OCI-LY7 (cell line): Measurements from ENCODE around the gene ZBTB20. TPM values are rescaled to one million over a fixed set of nuclear protein-coding genes. Genes with fewer than 3 reads are reported as not detected.

ENCODE experiments used
- BruUV-seq: library from RNA; stranded (reverse); fragments of 400-500 nt; replicated peaks from 2 replicates; lab custom pipeline; 2021; lab: Mats Ljungman, UMichigan
- CTCF ChIA-PET: fragments of 300-600 bp; sonication (Branson Sonifier 250); formaldehyde crosslinking; loops from one replicate; lab custom pipeline; 2022; ENCODE audit warnings: antibody characterized with exemption; ENCODE audit not compliant: unreplicated experiment; lab: Charles Lee
- POLR2A ChIA-PET: fragments of 300-600 bp; sonication (Branson Sonifier 250); formaldehyde crosslinking; loops from one replicate; lab custom pipeline; 2022; ENCODE audit warnings: antibody characterized with exemption; lab: Charles Lee
- DNase-seq: peaks from one replicate; pipeline ENCODE4 v3.0.0-alpha.2; 2015; ENCODE audit warnings: low spot score
- H2AFZ ChIP-seq: fragments of 200-600 bp; sonication (generic), shearing (Covaris generic); 2 replicates; pipeline ENCODE4 v1.6.1; 2014; ENCODE audit warnings: mild to moderate bottlenecking, antibody characterized with exemption, low read length, moderate library complexity
- H3K27ac ChIP-seq: fragments of 200-600 bp; sonication (generic); 2 replicates; pipeline ENCODE4 v1.5.1; 2014; ENCODE audit warnings: mixed run types, low read depth, mild to moderate bottlenecking, moderate library complexity, low read length, inconsistent platforms; ENCODE audit not compliant: poor library complexity, severe bottlenecking
- H3K36me3 ChIP-seq: fragments of 200-600 bp; sonication (generic); 2 replicates; pipeline ENCODE4 v1.6.1; 2014; ENCODE audit warnings: mild to moderate bottlenecking, antibody characterized with exemption, low read length, moderate library complexity, mixed read lengths; ENCODE audit not compliant: insufficient read depth
- H3K4me1 ChIP-seq: fragments of 200-600 bp; sonication (generic); 2 replicates; pipeline ENCODE4 v1.5.1; 2014; ENCODE audit warnings: mild to moderate bottlenecking, low read length; ENCODE audit not compliant: insufficient read depth, poor library complexity, severe bottlenecking
- H3K4me2 ChIP-seq: fragments of 200-600 bp; sonication (generic); 2 replicates; pipeline ENCODE4 v1.6.1; 2014; ENCODE audit warnings: mild to moderate bottlenecking, low read length
- H3K4me3 ChIP-seq: fragments of 200-600 bp; sonication (generic); 2 replicates; pipeline ENCODE4 v1.5.1; 2014; ENCODE audit warnings: mild to moderate bottlenecking, low read depth, low read length; ENCODE audit not compliant: poor library complexity, severe bottlenecking
- H3K79me2 ChIP-seq: fragments of 200-600 bp; sonication (generic); 2 replicates; pipeline ENCODE4 v1.6.1; 2016; ENCODE audit warnings: low read depth, mild to moderate bottlenecking, low read length, moderate library complexity, mixed read lengths; ENCODE audit not compliant: insufficient read depth
- H3K9me2 ChIP-seq: fragments of 200-600 bp; sonication (generic); 2 replicates; pipeline ENCODE4 v1.6.1; 2016; ENCODE audit warnings: mild to moderate bottlenecking, low read length, mixed read lengths; ENCODE audit not compliant: insufficient read depth
- H3K9me3 ChIP-seq: fragments of 200-600 bp; sonication (generic); 2 replicates; pipeline ENCODE4 v1.6.1; 2014; ENCODE audit warnings: mild to moderate bottlenecking, mixed run types, low read length, mixed read lengths
- H4K20me1 ChIP-seq: fragments of 200-600 bp; sonication (generic); 2 replicates; pipeline ENCODE4 v1.6.1; 2014; ENCODE audit warnings: mild to moderate bottlenecking, antibody characterized with exemption, low read length, moderate library complexity, mixed read lengths; ENCODE audit not compliant: insufficient read depth
- EZH2phosphoT487 ChIP-seq: fragments of 200-600 bp; sonication (generic); IDR thresholded peaks from 2 replicates; pipeline ENCODE4 v1.6.1; 2018; ENCODE audit warnings: low read depth, borderline replicate concordance, mild to moderate bottlenecking, mixed run types, antibody characterized with exemption, low read length, moderate library complexity, mixed read lengths
- intact Hi-C: fragments of 100-400 bp; cut with micrococcal nuclease; formaldehyde crosslinking; loops from one replicate; pipeline ENCODE4 v1.10.0; 2022; ENCODE audit not compliant: unreplicated experiment
- total RNA-seq, 2 experiments: library from RNA; depleted of rRNA in 1 of 2; stranded (reverse); fragments of >200 nt in 1 of 2; shearing (Covaris generic) in 1 of 2; gene quantifications; 2 replicates each; pipeline ENCODE4 v1.2.3, GENCODE V29; 2014 to 2022
- TF ChIP-seq, protein P1 (sequence below): fragments of 200-600 bp; sonication (generic); conservative IDR thresholded peaks from 2 replicates; pipeline ENCODE4 v1.5.1; 2014; ENCODE audit warnings: mild to moderate bottlenecking, antibody characterized with exemption, low read length, moderate library complexity, mixed read lengths

The ZBTB20 gene
- total RNA-seq, 2 experiments from 2014 or later, result 5.5 to 11.8 TPM

DNA sequence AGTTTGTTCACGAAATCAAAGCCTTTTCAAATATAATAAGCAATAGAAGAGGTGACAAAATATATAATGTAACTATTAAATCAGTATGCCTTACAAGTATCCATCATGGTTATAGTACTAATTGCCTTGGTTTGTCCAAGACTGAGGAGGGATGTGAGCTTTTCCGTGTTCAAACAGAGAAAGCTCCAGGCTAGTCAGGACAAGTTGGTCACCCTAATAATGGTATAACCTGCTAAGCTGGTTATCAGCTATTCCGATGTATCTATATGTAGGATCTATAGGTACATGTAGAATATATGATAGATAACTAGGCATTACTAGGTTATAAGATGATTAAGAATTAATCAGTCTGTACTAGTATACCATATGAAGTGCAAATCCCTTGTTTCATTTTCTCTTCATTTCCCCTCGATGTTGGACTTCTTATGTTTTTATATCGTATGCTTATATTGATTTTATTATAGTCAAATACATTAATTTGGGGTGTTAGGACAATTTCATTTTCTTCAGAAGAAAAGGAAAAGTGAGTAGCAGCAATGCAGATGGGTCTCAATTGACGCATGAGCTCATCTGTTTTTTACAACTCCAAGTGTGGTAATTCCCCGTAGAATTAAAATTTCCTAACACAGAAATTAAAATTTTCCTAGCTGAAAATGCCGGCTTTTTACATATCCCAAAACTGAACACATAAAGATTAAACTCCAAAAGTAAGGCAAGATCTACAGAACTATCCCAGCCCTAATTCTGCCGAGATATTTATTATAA lies 434.2 kb downstream of the ZBTB20 start:
- no peak for DNase-seq
- Histone ChIP-seq H4K20me1 (no peaks in the 10 kb centered on the region), H3K9me2 (no peaks in the 10 kb centered on the region), H2AFZ (no peak overlapping the region), H3K36me3 (no peaks in the 10 kb centered on the region), H3K4me3 (no peak overlapping the region), H3K4me1 (no peaks in the 10 kb centered on the region), H3K79me2 (no peaks in the 10 kb centered on the region), H3K9me3 (no peaks in the 10 kb centered on the region), H3K27ac (no peak overlapping the region), H3K4me2 (no peak overlapping the region)
- intact Hi-C loops, result no loop called here
- no TSS peak for BruUV-seq
- POLR2A ChIA-PET, result no interaction called here
- CTCF ChIA-PET, result no interaction called here
- TF ChIP-seq EZH2phosphoT487, result no peak
- TF ChIP-seq, protein P1, sequence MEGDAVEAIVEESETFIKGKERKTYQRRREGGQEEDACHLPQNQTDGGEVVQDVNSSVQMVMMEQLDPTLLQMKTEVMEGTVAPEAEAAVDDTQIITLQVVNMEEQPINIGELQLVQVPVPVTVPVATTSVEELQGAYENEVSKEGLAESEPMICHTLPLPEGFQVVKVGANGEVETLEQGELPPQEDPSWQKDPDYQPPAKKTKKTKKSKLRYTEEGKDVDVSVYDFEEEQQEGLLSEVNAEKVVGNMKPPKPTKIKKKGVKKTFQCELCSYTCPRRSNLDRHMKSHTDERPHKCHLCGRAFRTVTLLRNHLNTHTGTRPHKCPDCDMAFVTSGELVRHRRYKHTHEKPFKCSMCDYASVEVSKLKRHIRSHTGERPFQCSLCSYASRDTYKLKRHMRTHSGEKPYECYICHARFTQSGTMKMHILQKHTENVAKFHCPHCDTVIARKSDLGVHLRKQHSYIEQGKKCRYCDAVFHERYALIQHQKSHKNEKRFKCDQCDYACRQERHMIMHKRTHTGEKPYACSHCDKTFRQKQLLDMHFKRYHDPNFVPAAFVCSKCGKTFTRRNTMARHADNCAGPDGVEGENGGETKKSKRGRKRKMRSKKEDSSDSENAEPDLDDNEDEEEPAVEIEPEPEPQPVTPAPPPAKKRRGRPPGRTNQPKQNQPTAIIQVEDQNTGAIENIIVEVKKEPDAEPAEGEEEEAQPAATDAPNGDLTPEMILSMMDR, result no peak

DNA sequence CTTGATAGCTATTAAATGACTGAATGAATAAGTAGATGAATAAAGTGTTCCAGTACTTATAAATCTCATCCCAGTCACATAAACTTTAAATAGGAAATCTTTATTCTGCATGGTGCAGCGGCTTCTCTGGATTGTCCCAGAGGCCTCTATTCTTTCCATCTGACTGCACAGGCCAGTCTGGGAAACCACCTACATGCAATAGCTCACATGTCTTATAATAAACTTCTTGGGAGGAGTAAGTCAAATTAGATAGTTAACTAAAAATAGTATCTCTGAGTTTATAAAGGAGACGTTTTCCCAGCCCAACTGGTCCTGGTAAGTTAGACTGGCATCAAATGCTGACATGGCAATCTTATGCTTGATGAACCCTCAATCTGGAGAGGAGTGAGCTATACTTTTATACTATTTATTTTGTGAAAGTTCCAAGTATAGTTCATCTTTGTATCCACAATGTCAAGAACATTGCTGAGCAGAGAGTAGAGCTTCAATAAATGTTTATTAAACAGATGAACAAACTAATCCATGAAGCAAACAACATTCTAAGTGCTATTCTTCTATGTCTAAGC lies 435.7 kb downstream of the ZBTB20 start:
- no peak overlapping the region for H3K4me3 ChIP-seq
- H3K36me3 ChIP-seq, result no peaks in the 10 kb centered on the region
- no TSS peak for BruUV-seq
- no peak overlapping the region for H2AFZ ChIP-seq
- H3K27ac ChIP-seq, result no peak overlapping the region
- no peaks in the 10 kb centered on the region for H3K4me1 ChIP-seq
- H3K4me2 ChIP-seq, result no peak overlapping the region
- DNase-seq, result no peak
- H3K9me3 ChIP-seq, result no peaks in the 10 kb centered on the region
- ChIA-PET POLR2A (interaction anchor here (0.6 to 1.5 kb wide), 3 partner anchors 11 to 1070 kb away, joined by 3 to 4 read pairs (median 3); no protein-coding TSS in a partner anchor), CTCF (no interaction called here)
- H3K9me2 ChIP-seq, result no peaks in the 10 kb centered on the region
- no peaks in the 10 kb centered on the region; the same call in 1 of the 2 replicates for H4K20me1 ChIP-seq
- intact Hi-C loops, result no loop called here
- TF ChIP-seq, protein P1, result no peak
- no peak for TF ChIP-seq EZH2phosphoT487
- no peaks in the 10 kb centered on the region for H3K79me2 ChIP-seq

DNA sequence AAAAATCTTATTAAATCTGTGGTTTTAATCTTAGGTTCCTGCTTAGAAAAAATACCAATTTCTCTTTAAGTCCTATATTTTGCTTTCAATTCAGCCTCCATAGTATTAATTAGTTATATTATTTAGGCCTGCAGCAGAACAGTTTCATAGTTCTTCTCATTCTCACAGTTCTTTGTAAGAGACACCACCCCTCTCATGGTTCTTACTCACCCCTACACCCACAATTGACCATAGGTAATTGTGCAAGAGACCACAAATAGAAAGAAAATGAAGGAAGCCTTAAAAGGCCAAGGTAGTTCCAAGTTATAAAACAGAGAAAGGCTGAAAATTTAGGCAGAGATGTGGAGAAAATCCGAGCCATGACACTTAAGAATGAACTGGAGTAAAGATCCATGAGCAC lies 438.0 kb downstream of the ZBTB20 start:
- Histone ChIP-seq H3K4me3 (no peak overlapping the region), H3K9me3 (no peaks in the 10 kb centered on the region), H3K4me1 (no peaks in the 10 kb centered on the region), H2AFZ (no peak overlapping the region), H3K4me2 (no peak overlapping the region), H3K9me2 (no peaks in the 10 kb centered on the region), H4K20me1 (no peaks in the 10 kb centered on the region; the same call in 1 of the 2 replicates), H3K79me2 (no peaks in the 10 kb centered on the region), H3K27ac (no peak overlapping the region), H3K36me3 (no peaks in the 10 kb centered on the region)
- BruUV-seq, result no TSS peak
- DNase-seq, result no peak
- intact Hi-C loops, result no loop called here
- ChIA-PET POLR2A (no interaction called here), CTCF (no interaction called here)
- TF ChIP-seq, protein P1, result no peak
- TF ChIP-seq EZH2phosphoT487, result no peak
